HEK293 (cell line): Measurements from ENCODE around the gene PTPRG.

ENCODE experiments used
- CTCF ChIA-PET: fragments of 350-600 bp; formaldehyde crosslinking; extraction: SDS; loops from one replicate; lab custom pipeline; 2021; ENCODE audit warnings: antibody characterized with exemption; lab: Yijun Ruan, JAX
- POLR2A ChIA-PET: fragments of 300-600 bp; formaldehyde crosslinking; extraction: SDS; loops from one replicate; lab custom pipeline; 2020; ENCODE audit warnings: antibody characterized with exemption, inconsistent platforms; lab: Yijun Ruan, JAX
- H3K27ac ChIP-seq: fragments of 200-500 bp; sonication (Bioruptor generic); 2 replicates; pipeline ENCODE4 v1.5.1; 2014; ENCODE audit warnings: low read depth, low read length, control low read depth, inconsistent platforms; ENCODE audit errors: extremely low read depth
- H3K36me3 ChIP-seq, 2 experiments: fragments of 200-500 bp in 1 of 2; sonication (Bioruptor generic) in 1 of 2; 1 replicate in 1 of 2; 2 replicates in 1 of 2; pipeline ENCODE4 v1.5.1; 2014 to 2017; ENCODE audit warnings: inconsistent platforms in 2 of 2, low read length in 2 of 2; ENCODE audit not compliant: control insufficient read depth in 2 of 2, insufficient read depth in 1 of 2
- H3K4me1 ChIP-seq: fragments of 200-500 bp; sonication (Bioruptor generic); 2 replicates; pipeline ENCODE4 v1.5.1; 2014; ENCODE audit warnings: mild to moderate bottlenecking, low read length, inconsistent platforms; ENCODE audit not compliant: control insufficient read depth, insufficient read depth
- H3K4me3 ChIP-seq: 2 replicates; pipeline ENCODE4 v1.5.1; 2011; ENCODE audit warnings: low read depth, mild to moderate bottlenecking, control low read depth, low read length, moderate library complexity
- H3K9me3 ChIP-seq: fragments of 200-500 bp; sonication (Bioruptor generic); 2 replicates; pipeline ENCODE4 v1.5.1; 2014; ENCODE audit warnings: low read depth, low read length, inconsistent platforms; ENCODE audit not compliant: control insufficient read depth, insufficient read depth
- FEZF1 ChIP-seq: fragments of 450-650 bp; formaldehyde crosslinking; IDR thresholded peaks from 2 replicates; pipeline ENCODE4 v1.5.1; 2016; ENCODE audit warnings: missing biosample characterization, missing genetic modification characterization
- GFI1B ChIP-seq: fragments of 450-650 bp; formaldehyde crosslinking; IDR thresholded peaks from 2 replicates; pipeline ENCODE4 v1.5.1; 2016; ENCODE audit warnings: missing biosample characterization, missing genetic modification characterization
- GLI2 ChIP-seq: fragments of 450-650 bp; formaldehyde crosslinking; IDR thresholded peaks from 2 replicates; pipeline ENCODE4; 2017; ENCODE audit warnings: missing biosample characterization, missing genetic modification characterization, low read depth, borderline replicate concordance
- GLIS2 ChIP-seq: fragments of 450-650 bp; formaldehyde crosslinking; IDR thresholded peaks from 2 replicates; pipeline ENCODE4 v1.5.1; 2016; ENCODE audit warnings: missing biosample characterization, missing genetic modification characterization
- HOXD13 ChIP-seq: sonication (generic); formaldehyde crosslinking; IDR thresholded peaks from 2 replicates; pipeline ENCODE4 v1.8.0; 2022; ENCODE audit warnings: missing genetic modification reagents, borderline replicate concordance
- KLF10 ChIP-seq: fragments of 450-650 bp; IDR thresholded peaks from 2 replicates; pipeline ENCODE4 v1.5.1; 2018; ENCODE audit warnings: missing biosample characterization, mild to moderate bottlenecking, missing genetic modification characterization
- MZF1 ChIP-seq: fragments of 450-650 bp; formaldehyde crosslinking; IDR thresholded peaks from 2 replicates; pipeline ENCODE4 v1.5.1; 2017; ENCODE audit warnings: missing biosample characterization, missing genetic modification characterization, borderline replicate concordance
- OSR2 ChIP-seq: fragments of 450-650 bp; formaldehyde crosslinking; IDR thresholded peaks from 2 replicates; pipeline ENCODE4 v1.5.1; 2016; ENCODE audit warnings: missing biosample characterization, missing genetic modification characterization
- RBAK ChIP-seq: fragments of 450-650 bp; formaldehyde crosslinking; IDR thresholded peaks from 2 replicates; pipeline ENCODE4 v1.5.1; 2016; ENCODE audit warnings: missing biosample characterization, missing genetic modification characterization
- SP7 ChIP-seq: fragments of 450-650 bp; formaldehyde crosslinking; IDR thresholded peaks from 2 replicates; pipeline ENCODE4 v1.5.1; 2016; ENCODE audit warnings: missing biosample characterization, missing genetic modification characterization
- YY2 ChIP-seq: fragments of 450-650 bp; formaldehyde crosslinking; IDR thresholded peaks from 2 replicates; pipeline ENCODE4 v1.5.1; 2016; ENCODE audit warnings: missing biosample characterization, missing genetic modification characterization
- ZBTB48 ChIP-seq: fragments of 450-650 bp; formaldehyde crosslinking; IDR thresholded peaks from 2 replicates; pipeline ENCODE4 v1.5.1; 2016; ENCODE audit warnings: missing biosample characterization, missing genetic modification characterization
- ZIC2 ChIP-seq: fragments of 450-650 bp; formaldehyde crosslinking; IDR thresholded peaks from 2 replicates; pipeline ENCODE4 v1.5.1; 2016; ENCODE audit warnings: missing biosample characterization, missing genetic modification characterization
- ZNF138 ChIP-seq: fragments of 450-650 bp; formaldehyde crosslinking; IDR thresholded peaks from 2 replicates; pipeline ENCODE4 v1.5.1; 2016; ENCODE audit warnings: missing biosample characterization, missing genetic modification characterization, borderline replicate concordance
- ZNF2 ChIP-seq: fragments of 450-650 bp; formaldehyde crosslinking; IDR thresholded peaks from 2 replicates; pipeline ENCODE4 v1.5.1; 2016; ENCODE audit warnings: missing biosample characterization, missing genetic modification characterization
- ZNF214 ChIP-seq: fragments of 450-650 bp; formaldehyde crosslinking; IDR thresholded peaks from 2 replicates; pipeline ENCODE4 v1.5.1; 2017; ENCODE audit warnings: missing biosample characterization, mild to moderate bottlenecking, missing genetic modification characterization, borderline replicate concordance
- ZNF223 ChIP-seq: fragments of 450-650 bp; formaldehyde crosslinking; IDR thresholded peaks from 2 replicates; pipeline ENCODE4 v1.5.1; 2016; ENCODE audit warnings: missing biosample characterization, missing genetic modification characterization
- ZNF391 ChIP-seq: fragments of 450-650 bp; formaldehyde crosslinking; IDR thresholded peaks from 2 replicates; pipeline ENCODE4 v1.5.1; 2016; ENCODE audit warnings: low read depth, missing biosample characterization, missing genetic modification characterization, borderline replicate concordance
- ZNF416 ChIP-seq: fragments of 450-650 bp; formaldehyde crosslinking; IDR thresholded peaks from 2 replicates; pipeline ENCODE4 v1.5.1; 2016; ENCODE audit warnings: missing biosample characterization, missing genetic modification characterization
- ZNF514 ChIP-seq: fragments of 450-650 bp; formaldehyde crosslinking; IDR thresholded peaks from 2 replicates; pipeline ENCODE4 v1.5.1; 2016; ENCODE audit warnings: missing biosample characterization, missing genetic modification characterization
- ZNF521 ChIP-seq: fragments of 450-650 bp; formaldehyde crosslinking; IDR thresholded peaks from 2 replicates; pipeline ENCODE4 v1.5.1; 2017; ENCODE audit warnings: missing biosample characterization, mild to moderate bottlenecking, missing genetic modification characterization
- ZNF549 ChIP-seq: fragments of 450-650 bp; IDR thresholded peaks from 2 replicates; pipeline ENCODE4 v1.5.1; 2018; ENCODE audit warnings: missing biosample characterization, missing genetic modification characterization, mild to moderate bottlenecking, inconsistent platforms, moderate library complexity
- ZNF621 ChIP-seq: fragments of 450-650 bp; formaldehyde crosslinking; IDR thresholded peaks from 2 replicates; pipeline ENCODE4 v1.5.1; 2017; ENCODE audit warnings: missing biosample characterization, missing genetic modification characterization
- ZNF660 ChIP-seq: fragments of 450-650 bp; IDR thresholded peaks from 2 replicates; pipeline ENCODE4 v1.5.1; 2018; ENCODE audit warnings: missing biosample characterization, mild to moderate bottlenecking, missing genetic modification characterization
- ZNF664 ChIP-seq: fragments of 450-650 bp; formaldehyde crosslinking; IDR thresholded peaks from 2 replicates; pipeline ENCODE4 v1.5.1; 2016; ENCODE audit warnings: missing biosample characterization, missing genetic modification characterization
- ZNF670 ChIP-seq: fragments of 450-650 bp; formaldehyde crosslinking; IDR thresholded peaks from 2 replicates; pipeline ENCODE4 v1.5.1; 2016; ENCODE audit warnings: missing biosample characterization, missing genetic modification characterization, low read depth
- ZNF747 ChIP-seq: fragments of 450-650 bp; formaldehyde crosslinking; IDR thresholded peaks from 2 replicates; pipeline ENCODE4 v1.5.1; 2016; ENCODE audit warnings: missing biosample characterization, missing genetic modification characterization
- ZNF843 ChIP-seq: fragments of 450-650 bp; formaldehyde crosslinking; IDR thresholded peaks from 2 replicates; pipeline ENCODE4 v1.5.1; 2016; ENCODE audit warnings: missing biosample characterization, missing genetic modification characterization
- TF ChIP-seq, protein P1 (sequence below): fragments of 450-650 bp; formaldehyde crosslinking; IDR thresholded peaks from 2 replicates; pipeline ENCODE4 v1.5.1; 2016; ENCODE audit warnings: missing biosample characterization, missing genetic modification characterization

The PTPRG gene

DNA sequence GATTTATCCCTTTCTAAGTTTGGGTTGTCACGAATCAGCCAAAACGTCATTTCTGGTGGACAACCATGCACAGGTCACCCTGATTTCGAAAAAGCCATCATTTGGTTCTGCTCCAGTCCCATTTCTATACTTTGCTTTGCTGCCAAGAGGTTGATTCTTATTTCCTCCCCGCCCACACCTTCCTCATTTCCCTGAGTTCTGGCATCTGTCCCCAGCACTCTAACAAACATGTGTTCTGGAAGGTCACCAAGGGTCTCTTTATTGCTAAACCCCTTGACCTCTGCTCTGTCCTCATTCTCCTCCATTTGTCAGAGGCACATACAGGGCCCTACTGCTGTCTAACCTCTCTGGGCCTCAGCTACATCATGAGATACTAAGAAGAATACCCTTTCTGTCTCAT, 36.4 kb upstream of the PTPRG start (continued):
- TF ChIP-seq, protein P1, sequence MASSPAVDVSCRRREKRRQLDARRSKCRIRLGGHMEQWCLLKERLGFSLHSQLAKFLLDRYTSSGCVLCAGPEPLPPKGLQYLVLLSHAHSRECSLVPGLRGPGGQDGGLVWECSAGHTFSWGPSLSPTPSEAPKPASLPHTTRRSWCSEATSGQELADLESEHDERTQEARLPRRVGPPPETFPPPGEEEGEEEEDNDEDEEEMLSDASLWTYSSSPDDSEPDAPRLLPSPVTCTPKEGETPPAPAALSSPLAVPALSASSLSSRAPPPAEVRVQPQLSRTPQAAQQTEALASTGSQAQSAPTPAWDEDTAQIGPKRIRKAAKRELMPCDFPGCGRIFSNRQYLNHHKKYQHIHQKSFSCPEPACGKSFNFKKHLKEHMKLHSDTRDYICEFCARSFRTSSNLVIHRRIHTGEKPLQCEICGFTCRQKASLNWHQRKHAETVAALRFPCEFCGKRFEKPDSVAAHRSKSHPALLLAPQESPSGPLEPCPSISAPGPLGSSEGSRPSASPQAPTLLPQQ (tag by site-specific recombination), result no peak

GRCh38 chr3:61526308-61526707, 35.1 kb upstream of the PTPRG start:
- POLR2A ChIA-PET, result no interaction called here
- Histone ChIP-seq H3K27ac (no peak overlapping the region), H3K36me3 (no peaks in the 10 kb centered on the region), H3K4me3 (no peak overlapping the region), H3K4me1 (no peaks in the 10 kb centered on the region), H3K9me3 (no peaks in the 10 kb centered on the region)
- CTCF ChIA-PET, result no interaction called here
- no peak for TF ChIP-seq ZNF660 (tag by site-specific recombination)
- no peak for TF ChIP-seq KLF10 (tag by site-specific recombination)
- no peak for TF ChIP-seq GLI2 (tag by site-specific recombination)
- 0 out of 2 replicates have a peak, but pooled peaks have one; percentile 16 for TF ChIP-seq ZBTB48 (tag by site-specific recombination)
- TF ChIP-seq ZIC2 (tag by site-specific recombination), result peak; percentile 40; the same call in 1 of the 2 replicates
- no peak for TF ChIP-seq ZNF664 (tag by site-specific recombination)
- TF ChIP-seq ZNF747, result no peak
- TF ChIP-seq MZF1, result peak; percentile 35; the same call in 1 of the 2 replicates
- TF ChIP-seq ZNF843 (tag by site-specific recombination), result no peak
- peak; percentile 68 for TF ChIP-seq OSR2 (tag by site-specific recombination)

DNA sequence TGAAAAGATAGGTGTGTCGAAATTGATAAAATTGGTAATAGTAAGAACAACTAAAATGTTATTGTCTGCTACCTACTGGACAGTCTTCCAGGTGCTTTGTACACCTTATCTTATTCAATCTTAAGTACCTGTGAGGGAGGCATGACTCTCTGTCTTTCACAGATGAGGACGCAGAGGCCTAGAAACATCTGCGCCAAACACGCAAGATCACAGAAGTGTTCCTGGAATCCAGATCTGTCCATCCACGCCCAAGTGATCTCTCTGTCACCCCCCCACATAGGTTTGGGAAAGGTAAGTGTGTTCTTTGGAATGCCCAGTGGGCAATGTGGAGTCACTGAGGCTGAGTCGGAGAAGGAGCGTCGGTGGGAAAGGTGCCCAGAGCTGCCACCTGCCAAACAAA, 34.4 kb upstream of the PTPRG start:
- CTCF ChIA-PET, result no interaction called here
- no peak overlapping the region for H3K27ac ChIP-seq
- no peaks in the 10 kb centered on the region for H3K36me3 ChIP-seq
- no peak for TF ChIP-seq ZNF416 (tag by site-specific recombination)
- TF ChIP-seq ZNF621 (tag by site-specific recombination), result no peak
- TF ChIP-seq ZNF670 (tag by site-specific recombination), result no peak
- TF ChIP-seq GLIS2 (tag by site-specific recombination), result no peak
- TF ChIP-seq ZNF214 (tag by site-specific recombination), result no peak
- no peak for TF ChIP-seq ZNF549
- no peak for TF ChIP-seq FEZF1 (tag by site-specific recombination)
- TF ChIP-seq YY2 (tag by site-specific recombination), result no peak
- no peak for TF ChIP-seq GFI1B (tag by site-specific recombination)
- TF ChIP-seq ZNF2 (tag by site-specific recombination), result no peak
- TF ChIP-seq ZNF223, result no peak
- no peak for TF ChIP-seq ZNF514 (tag by site-specific recombination)
- no peak for TF ChIP-seq HOXD13 (CRISPR knock-in tag)
- no peak for TF ChIP-seq ZNF138 (tag by site-specific recombination)
- no peak for TF ChIP-seq ZNF391
- TF ChIP-seq ZNF747, result no peak
- TF ChIP-seq SP7 (tag by site-specific recombination), result no peak
- no peak for TF ChIP-seq RBAK (tag by site-specific recombination)
- TF ChIP-seq ZNF521 (tag by site-specific recombination), result no peak
- no peaks in the 10 kb centered on the region for H3K4me1 ChIP-seq
- POLR2A ChIA-PET, result no interaction called here
- H3K9me3 ChIP-seq, result no peaks in the 10 kb centered on the region
- H3K4me3 ChIP-seq, result no peak overlapping the region
